Fibroblast of villous mesenchyme (primary cell): ENCODE data around the gene ATF6. TPM values are rescaled to one million over a fixed set of nuclear protein-coding genes. Genes with fewer than 3 reads are reported as not detected.

Source experiments
- DNase-seq: peaks from one replicate; pipeline ENCODE4 v3.0.0-alpha.2; 2010; ENCODE audit warnings: low read depth
- H3K4me3 ChIP-seq: 2 replicates; pipeline ENCODE4 v1.5.1; 2011; ENCODE audit warnings: low read depth, mild to moderate bottlenecking, low read length
- CTCF ChIP-seq: IDR thresholded peaks from 2 replicates; pipeline ENCODE4 v1.5.1; 2012; ENCODE audit warnings: low read depth, mild to moderate bottlenecking, low read length; ENCODE audit not compliant: insufficient read depth
- total RNA-seq: library from RNA; depleted of rRNA; stranded (reverse); fragments of >200 nt; gene quantifications from 2 replicates; pipeline ENCODE4 v1.2.3, GENCODE V29; 2012

ATF6 gene
- total RNA-seq, 1 donor, result 32.8 TPM

DNA sequence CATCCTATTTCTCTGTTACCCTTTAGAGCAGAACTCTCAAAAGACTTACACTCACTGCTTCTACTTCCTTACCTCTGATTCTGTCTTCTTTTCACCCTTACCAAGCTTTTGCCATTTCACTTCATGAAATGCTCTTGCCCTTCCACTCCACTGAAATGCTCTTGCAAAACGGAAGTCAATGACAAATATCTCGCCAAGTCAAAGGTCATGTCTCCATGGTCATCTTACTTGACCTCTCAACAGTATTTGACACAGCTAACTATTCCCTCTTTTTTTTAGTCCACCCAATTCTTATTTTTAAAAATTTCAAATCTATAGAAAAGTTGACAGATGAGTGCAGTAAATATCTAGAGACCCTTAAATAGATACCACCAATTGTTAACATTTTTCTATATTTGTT lies 149.9 kb downstream of the ATF6 start:
- no peak for TF ChIP-seq CTCF
- no peak for DNase-seq

GRCh38 chr1:161919229-161919628 lies 153.1 kb downstream of the ATF6 start:
- H3K4me3 ChIP-seq, result no peak overlapping the region
- TF ChIP-seq CTCF, result no peak
- no peak for DNase-seq

More for the DNA sequence above, 149.9 kb downstream of the ATF6 start:
- no peak overlapping the region for H3K4me3 ChIP-seq

DNA sequence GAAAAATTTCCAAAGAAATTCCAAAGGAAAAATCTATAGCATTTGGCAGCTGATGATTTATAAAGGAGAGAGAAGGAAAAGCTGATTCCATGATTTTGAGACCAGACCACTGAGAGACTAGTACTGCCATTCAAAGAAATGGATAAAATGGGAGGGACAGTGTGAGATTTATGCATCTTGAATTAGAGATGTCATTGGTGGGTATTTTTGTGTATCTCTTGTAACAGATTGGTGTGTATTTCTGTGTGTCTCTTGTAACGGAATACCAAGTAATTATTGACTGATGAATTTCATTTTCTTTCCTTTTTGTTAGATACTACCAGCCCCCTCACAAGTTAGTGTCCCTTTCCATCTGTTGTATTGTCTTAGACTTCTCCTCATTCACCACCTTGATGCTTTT lies 155.4 kb downstream of the ATF6 start:
- no peak overlapping the region for H3K4me3 ChIP-seq
- no peak for DNase-seq
- TF ChIP-seq CTCF, result no peak

- TF ChIP-seq CTCF, result no peak
- DNase-seq, result no peak
- no peak overlapping the region for H3K4me3 ChIP-seq
Measured at GRCh38 chr1:161921990-161922389, 155.9 kb downstream of the ATF6 start.

DNA sequence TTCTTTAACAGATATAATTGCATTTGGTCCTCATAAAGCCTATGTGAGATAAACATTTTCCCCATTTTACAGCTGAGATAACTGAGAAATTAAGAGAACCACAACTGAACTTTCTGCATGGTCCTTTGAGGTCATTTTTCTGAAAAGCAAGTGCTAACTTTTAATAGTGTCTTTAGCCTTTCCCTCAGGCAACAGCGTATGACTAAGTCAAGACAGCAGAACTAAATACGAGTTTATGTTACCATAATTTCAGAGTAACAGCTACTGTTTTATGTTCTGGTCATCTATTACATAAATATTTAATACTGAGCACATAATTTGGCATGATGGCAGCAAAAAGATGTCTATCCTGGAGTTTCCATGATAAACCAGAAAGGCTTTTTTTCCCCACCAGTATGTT lies 161.9 kb downstream of the ATF6 start:
- DNase-seq, result peak; percentile 26
- TF ChIP-seq CTCF, result no peak
- H3K4me3 ChIP-seq, result no peak overlapping the region

DNA sequence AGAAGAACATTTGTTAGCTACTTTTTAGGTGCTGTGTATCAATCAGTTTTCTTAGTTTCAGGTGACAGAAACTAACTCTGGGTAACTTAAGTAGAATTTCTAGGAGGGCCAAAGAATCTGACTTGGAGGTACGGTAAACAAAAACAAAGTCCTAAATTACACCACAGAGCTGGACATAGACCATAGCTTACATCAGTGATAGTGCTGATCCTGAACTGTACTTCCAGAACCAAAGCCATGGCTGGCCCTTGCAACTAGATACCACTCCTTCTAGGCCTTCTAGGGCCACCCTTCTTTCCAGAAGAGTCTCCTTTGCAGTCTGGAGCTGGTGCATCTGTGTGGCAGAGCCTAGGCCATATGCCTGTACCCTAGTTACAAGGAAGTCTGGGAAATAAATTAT lies 163.0 kb downstream of the ATF6 start:
- no peak overlapping the region for H3K4me3 ChIP-seq
- no peak for DNase-seq
- no peak for TF ChIP-seq CTCF

GRCh38 chr1:161930064-161930463 lies 163.9 kb downstream of the ATF6 start:
- no peak for TF ChIP-seq CTCF
- DNase-seq, result peak; percentile 25
- no peak overlapping the region for H3K4me3 ChIP-seq
